GM10266 (cell line): ENCODE measurements around the gene SNX30.

Experiments
- DNase-seq: peaks from one replicate; pipeline ENCODE4 v3.0.0; 2012; ENCODE audit errors: extremely low spot score
- TF ChIP-seq, protein P1 (sequence below): IDR thresholded peaks from 2 replicates; pipeline ENCODE4 v1.5.1; 2012; ENCODE audit warnings: mild to moderate bottlenecking, low read depth; ENCODE audit not compliant: control insufficient read depth, insufficient read depth; ENCODE audit errors: missing control alignments

SNX30 gene

GRCh38 chr9:112789891-112790774, 39.6 kb downstream of the SNX30 start:
- TF ChIP-seq, protein P1, sequence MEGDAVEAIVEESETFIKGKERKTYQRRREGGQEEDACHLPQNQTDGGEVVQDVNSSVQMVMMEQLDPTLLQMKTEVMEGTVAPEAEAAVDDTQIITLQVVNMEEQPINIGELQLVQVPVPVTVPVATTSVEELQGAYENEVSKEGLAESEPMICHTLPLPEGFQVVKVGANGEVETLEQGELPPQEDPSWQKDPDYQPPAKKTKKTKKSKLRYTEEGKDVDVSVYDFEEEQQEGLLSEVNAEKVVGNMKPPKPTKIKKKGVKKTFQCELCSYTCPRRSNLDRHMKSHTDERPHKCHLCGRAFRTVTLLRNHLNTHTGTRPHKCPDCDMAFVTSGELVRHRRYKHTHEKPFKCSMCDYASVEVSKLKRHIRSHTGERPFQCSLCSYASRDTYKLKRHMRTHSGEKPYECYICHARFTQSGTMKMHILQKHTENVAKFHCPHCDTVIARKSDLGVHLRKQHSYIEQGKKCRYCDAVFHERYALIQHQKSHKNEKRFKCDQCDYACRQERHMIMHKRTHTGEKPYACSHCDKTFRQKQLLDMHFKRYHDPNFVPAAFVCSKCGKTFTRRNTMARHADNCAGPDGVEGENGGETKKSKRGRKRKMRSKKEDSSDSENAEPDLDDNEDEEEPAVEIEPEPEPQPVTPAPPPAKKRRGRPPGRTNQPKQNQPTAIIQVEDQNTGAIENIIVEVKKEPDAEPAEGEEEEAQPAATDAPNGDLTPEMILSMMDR, result no peak
- no peak for DNase-seq

DNA sequence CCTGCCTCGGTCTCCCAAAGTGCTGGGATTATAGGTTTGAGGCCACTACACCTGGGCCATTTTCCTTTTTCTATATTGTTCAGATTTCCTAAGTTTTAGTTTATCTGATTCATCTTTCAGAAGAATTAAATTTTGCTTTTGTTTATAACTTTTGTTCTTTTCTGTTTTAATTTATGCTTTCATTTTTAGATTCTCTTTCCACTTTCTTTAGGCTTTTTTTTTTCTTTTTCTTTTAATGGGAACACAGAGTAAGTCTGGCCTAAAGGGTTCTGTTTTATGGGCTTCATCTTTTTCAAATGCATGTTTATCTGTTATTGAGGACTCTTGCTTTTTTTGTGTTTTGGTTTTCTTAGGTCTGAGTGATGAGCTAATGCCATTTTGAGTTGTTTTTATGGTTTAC, 42.1 kb downstream of the SNX30 start:
- DNase-seq, result no peak
- TF ChIP-seq, protein P1, result no peak

GRCh38 chr9:112793213-112793810, 42.8 kb downstream of the SNX30 start:
- DNase-seq, result peak; percentile 70
- TF ChIP-seq, protein P1, result peak; percentile 82

GRCh38 chr9:112794731-112795130, 44.2 kb downstream of the SNX30 start:
- TF ChIP-seq, protein P1, result no peak
- no peak for DNase-seq

- no peak for DNase-seq
- TF ChIP-seq, protein P1, result no peak
Measured at GRCh38 chr9:112795921-112796320, 45.4 kb downstream of the SNX30 start.

DNA sequence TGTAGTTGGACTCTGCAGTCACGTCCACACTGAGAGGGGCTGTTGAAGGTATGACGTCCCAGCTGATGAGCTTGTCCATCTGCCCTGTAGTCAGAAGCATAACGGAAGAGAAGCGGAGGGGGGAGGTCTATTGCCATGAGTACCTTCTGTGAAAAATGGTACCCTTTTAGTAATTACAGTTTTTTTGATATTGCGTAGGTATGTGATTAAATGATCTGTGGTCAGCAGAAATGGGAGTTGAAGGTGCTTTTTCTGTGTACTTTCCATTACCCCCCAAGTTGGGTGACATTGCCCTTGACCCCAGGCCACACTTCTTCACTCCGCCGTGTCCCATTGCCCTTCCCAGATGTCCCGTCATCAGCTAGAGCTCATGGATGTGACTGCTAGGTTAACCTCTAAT, 45.9 kb downstream of the SNX30 start:
- TF ChIP-seq, protein P1, result no peak
- no peak for DNase-seq

- TF ChIP-seq, protein P1, result no peak
- peak; percentile 78 for DNase-seq
Measured at GRCh38 chr9:112809351-112809848, 58.8 kb downstream of the SNX30 start.
